ENCODE measurements around the gene ERVMER34-1. TPM values are rescaled to one million over a fixed set of nuclear protein-coding genes. Genes with fewer than 3 reads are reported as not detected.

The ERVMER34-1 gene
- polyA plus RNA-seq, 1 experiment: 0.26 TPM

DNA sequence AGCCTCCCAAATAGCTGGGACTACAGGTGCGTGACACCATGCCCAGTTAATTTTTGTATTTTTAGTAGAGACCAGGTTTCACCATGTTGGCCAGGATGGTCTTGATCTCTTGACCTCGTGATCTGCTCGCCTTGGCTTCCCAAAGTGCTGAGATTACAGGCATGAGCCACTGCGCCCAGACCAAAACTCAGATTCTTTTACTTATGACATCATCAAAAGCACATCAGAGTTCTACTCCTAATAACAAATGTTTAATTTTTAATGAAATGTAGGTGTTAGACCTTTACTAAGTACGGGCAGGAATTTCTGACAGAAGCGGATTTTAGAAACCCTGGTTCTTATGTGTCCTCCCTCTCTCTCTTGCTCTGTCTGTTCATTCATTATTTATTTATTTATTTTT, 38.5 kb upstream of the ERVMER34-1 start:
- no peak for DNase-seq (ENCODE audit: low read depth, low spot score)
- ChIA-PET CTCF (no interaction called here), POLR2A (no interaction called here)
- TF ChIP-seq CTCF (IDR thresholded peaks at IDR 0.05; ENCODE audit: low read depth, low read length): no peak
- Histone ChIP-seq H3K27ac (ENCODE audit: low read depth, low read length) (no peak overlapping the region), H3K4me3 (ENCODE audit: low read depth, low read length) (no peak overlapping the region), H3K27me3 (ENCODE audit: control insufficient read depth, insufficient read depth, low read length) (no peaks in the 10 kb centered on the region), H3K9me3 (ENCODE audit: control insufficient read depth, insufficient read depth, low read length) (no peaks in the 10 kb centered on the region)

DNA sequence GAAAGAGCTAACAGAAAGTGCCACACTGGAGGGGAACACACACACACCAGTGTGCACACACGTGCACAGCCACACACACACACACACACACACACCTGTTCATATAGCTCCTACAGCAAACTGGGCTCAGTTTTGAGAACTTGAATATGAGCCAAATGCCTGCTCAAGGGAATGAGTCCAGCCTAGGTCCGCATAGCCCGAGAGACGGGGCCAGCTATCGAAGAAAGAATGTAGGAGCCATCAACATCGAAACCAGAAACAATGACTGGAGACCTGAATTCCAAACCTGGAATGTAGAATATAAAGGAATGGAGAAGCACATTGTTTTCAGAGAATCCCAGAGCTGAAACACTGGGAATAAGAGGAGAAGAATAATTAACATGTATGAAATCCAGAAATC, 37.6 kb upstream of the ERVMER34-1 start:
- POLR2A ChIA-PET: no interaction called here
- no peak overlapping the region for H3K4me3 ChIP-seq (ENCODE audit: low read depth, low read length)

GRCh38 chr4:52783069-52783468, 31.8 kb upstream of the ERVMER34-1 start:
- no peak for TF ChIP-seq CTCF (IDR thresholded peaks at IDR 0.05; ENCODE audit: low read depth, low read length)
- H3K4me3 ChIP-seq (ENCODE audit: low read depth, low read length): no peak overlapping the region
- no peaks in the 10 kb centered on the region for H3K9me3 ChIP-seq (ENCODE audit: control insufficient read depth, insufficient read depth, low read length)
- no peaks in the 10 kb centered on the region for H3K27me3 ChIP-seq (ENCODE audit: control insufficient read depth, insufficient read depth, low read length)
- no peak for DNase-seq (ENCODE audit: low read depth, low spot score)
- no peak overlapping the region for H3K27ac ChIP-seq (ENCODE audit: low read depth, low read length)
- ChIA-PET CTCF (no interaction called here), POLR2A (no interaction called here)

More for the DNA sequence above, 37.6 kb upstream of the ERVMER34-1 start:
- no peaks in the 10 kb centered on the region for H3K27me3 ChIP-seq (ENCODE audit: control insufficient read depth, insufficient read depth, low read length)
- DNase-seq (ENCODE audit: low read depth, low spot score): no peak
- no peak overlapping the region for H3K27ac ChIP-seq (ENCODE audit: low read depth, low read length)
- CTCF ChIA-PET: no interaction called here
- no peak for TF ChIP-seq CTCF (IDR thresholded peaks at IDR 0.05; ENCODE audit: low read depth, low read length)
- no peaks in the 10 kb centered on the region for H3K9me3 ChIP-seq (ENCODE audit: control insufficient read depth, insufficient read depth, low read length)

DNA sequence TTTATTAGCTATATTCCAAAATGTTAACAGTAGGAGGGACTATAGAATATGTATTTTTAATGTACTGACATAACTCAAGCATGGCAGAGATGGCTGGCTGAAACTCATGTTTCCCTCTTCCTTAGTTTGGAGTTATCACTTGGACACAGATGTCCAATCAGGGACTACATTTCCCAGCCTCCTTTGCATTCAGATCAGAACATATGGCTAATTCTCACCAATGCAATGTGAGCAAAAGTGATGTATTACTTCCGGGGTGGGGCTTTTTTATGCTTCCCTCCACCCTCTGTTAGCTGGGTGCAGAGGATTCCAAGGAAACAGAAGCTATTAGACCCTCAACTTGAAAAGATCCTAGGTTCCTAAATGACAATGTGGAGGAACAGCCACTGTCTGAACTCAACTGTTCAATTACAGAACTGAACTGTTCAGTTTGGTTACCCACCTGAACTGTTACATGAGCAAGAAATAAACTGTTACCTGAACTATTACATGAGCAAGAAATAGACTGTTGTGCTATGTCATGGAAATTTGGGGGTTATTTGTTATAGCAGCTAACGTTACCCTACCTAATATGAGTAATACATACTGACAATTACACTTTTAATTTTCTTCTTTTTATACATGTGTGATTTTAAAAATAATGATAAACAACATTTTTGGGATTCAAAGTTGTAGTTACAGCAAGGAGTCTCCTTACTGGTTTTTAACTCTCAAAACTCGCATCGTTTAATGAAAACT, 29.6 kb upstream of the ERVMER34-1 start:
- H3K4me3 ChIP-seq (ENCODE audit: low read depth, low read length): no peak overlapping the region
- ChIA-PET CTCF (interaction anchor here (0.6 to 1.6 kb wide), 3 partner anchors 201 to 1025 kb away, joined by 3 to 5 read pairs (median 4); no protein-coding TSS in a partner anchor), POLR2A (no interaction called here)

More for the DNA sequence above, 29.6 kb upstream of the ERVMER34-1 start:
- Histone ChIP-seq H3K27ac (ENCODE audit: low read depth, low read length) (no peak overlapping the region), H3K27me3 (ENCODE audit: control insufficient read depth, insufficient read depth, low read length) (peaks cover 3% of the 10 kb centered on the region), H3K9me3 (ENCODE audit: control insufficient read depth, insufficient read depth, low read length) (no peaks in the 10 kb centered on the region)
- no peak for TF ChIP-seq CTCF (IDR thresholded peaks at IDR 0.05; ENCODE audit: low read depth, low read length)
- no peak for DNase-seq (ENCODE audit: low read depth, low spot score)

All from AG04450 (cell line).